ENCODE data around the gene FRS2. TPM values are rescaled to one million over a fixed set of nuclear protein-coding genes. Genes with fewer than 3 reads are reported as not detected.

Gene FRS2
- total RNA-seq, 1 donor from 2014 or later = 23.8 TPM

- POLR2A ChIA-PET = no interaction called here
- no peak overlapping the region for H3K4me3 Mint-ChIP-seq
- CTCF ChIA-PET = no interaction called here
- H3K9me3 Mint-ChIP-seq = peaks cover 23% of the 10 kb centered on the region
- ATAC-seq (ENCODE audit: low read depth) (no peak), DNase-seq (no peak)
- H3K4me1 Mint-ChIP-seq = peaks cover 49% of the 10 kb centered on the region
- no peak for TF ChIP-seq CTCF (IDR thresholded peaks at IDR 0.05)
- H3K36me3 Mint-ChIP-seq (ENCODE audit: low read depth) = peaks cover 14% of the 10 kb centered on the region
- no peak overlapping the region for H3K27ac Mint-ChIP-seq
- intact Hi-C loops (cut with micrococcal nuclease) = no loop called here
- H3K27me3 Mint-ChIP-seq = no peaks in the 10 kb centered on the region
These were observed 54.7 kb downstream of the FRS2 start for GRCh38 chr12:69524755-69525469.

- Mint-ChIP-seq H3K4me1 (peaks cover 37% of the 10 kb centered on the region), H3K36me3 (ENCODE audit: low read depth) (peaks cover 12% of the 10 kb centered on the region), H3K27me3 (no peaks in the 10 kb centered on the region), H3K9me3 (peaks cover 6% of the 10 kb centered on the region), H3K27ac (no peak overlapping the region), H3K4me3 (no peak overlapping the region)
- CTCF ChIA-PET = no interaction called here
- no peak for DNase-seq
- ATAC-seq (ENCODE audit: low read depth) = no peak
- intact Hi-C loops (cut with micrococcal nuclease) = no loop called here
- POLR2A ChIA-PET = no interaction called here
- no peak for TF ChIP-seq CTCF (IDR thresholded peaks at IDR 0.05)
These were observed 57.5 kb downstream of the FRS2 start for GRCh38 chr12:69527506-69528272.

- Mint-ChIP-seq H3K27me3 (no peaks in the 10 kb centered on the region), H3K27ac (no peak overlapping the region), H3K4me3 (no peak overlapping the region), H3K4me1 (peaks cover 23% of the 10 kb centered on the region), H3K9me3 (no peaks in the 10 kb centered on the region), H3K36me3 (ENCODE audit: low read depth) (peaks cover 15% of the 10 kb centered on the region)
- no peak for DNase-seq
- intact Hi-C loops (cut with micrococcal nuclease) = no loop called here
- ATAC-seq (ENCODE audit: low read depth) = no peak
- ChIA-PET POLR2A (no interaction called here), CTCF (no interaction called here)
- TF ChIP-seq CTCF (IDR thresholded peaks at IDR 0.05) = no peak
These were observed 58.8 kb downstream of the FRS2 start for GRCh38 chr12:69529021-69529420.

- Mint-ChIP-seq H3K36me3 (ENCODE audit: low read depth) (peaks cover 30% of the 10 kb centered on the region), H3K4me1 (peaks cover 7% of the 10 kb centered on the region), H3K27me3 (no peaks in the 10 kb centered on the region), H3K9me3 (no peaks in the 10 kb centered on the region), H3K4me3 (no peak overlapping the region), H3K27ac (no peak overlapping the region)
- intact Hi-C loops (cut with micrococcal nuclease) = no loop called here
- CTCF ChIA-PET = no interaction called here
- no peak for TF ChIP-seq CTCF (IDR thresholded peaks at IDR 0.05)
- ATAC-seq (ENCODE audit: low read depth) = no peak
- DNase-seq = no peak
- POLR2A ChIA-PET = interaction anchor here (0.5 kb wide), 1 partner anchor 62 kb away, joined by 6 read pairs; no protein-coding TSS in a partner anchor
These were observed 63.7 kb downstream of the FRS2 start for GRCh38 chr12:69533844-69534243.

- H3K4me3 Mint-ChIP-seq = no peak overlapping the region
- peaks cover 31% of the 10 kb centered on the region for H3K36me3 Mint-ChIP-seq (ENCODE audit: low read depth)
- intact Hi-C loops (cut with micrococcal nuclease) = no loop called here
- TF ChIP-seq CTCF (IDR thresholded peaks at IDR 0.05) = no peak
- ATAC-seq (ENCODE audit: low read depth) = no peak
- no peaks in the 10 kb centered on the region for H3K9me3 Mint-ChIP-seq
- POLR2A ChIA-PET = interaction anchor here (0.5 kb wide), 1 partner anchor 62 kb away, joined by 6 read pairs; no protein-coding TSS in a partner anchor
- H3K27ac Mint-ChIP-seq = no peak overlapping the region
- H3K27me3 Mint-ChIP-seq = no peaks in the 10 kb centered on the region
- CTCF ChIA-PET = no interaction called here
- peaks cover 4% of the 10 kb centered on the region for H3K4me1 Mint-ChIP-seq
- DNase-seq = no peak
These were observed 64.2 kb downstream of the FRS2 start for GRCh38 chr12:69534389-69534822.

Data from activated B cell treated with CpG ODN at 0.5 μM for 24 hours (primary cell).